CD4-positive, alpha-beta T cell treated with Interleukin-6 for 4 hours (primary cell): ENCODE results near the gene HOOK1.

Source experiments
- DNase-seq: peaks from one replicate; pipeline ENCODE4 v3.0.0-alpha.2; 2020; ENCODE audit warnings: mixed read lengths

The HOOK1 gene

GRCh38 chr1:59814901-59815825 lies at the start of gene HOOK1:
Gene HOOK1 (plus strand): TSS chr1:59814949. CDS start chr1:59815118, 169 bp downstream.
- DNase-seq: no peak

GRCh38 chr1:59765011-59765730 lies 49.6 kb upstream of the HOOK1 start:
- DNase-seq: no peak

- no peak for DNase-seq
Observed at GRCh38 chr1:59766227-59766855, 48.4 kb upstream of the HOOK1 start.

GRCh38 chr1:59767119-59767518 lies 47.6 kb upstream of the HOOK1 start:
- no peak for DNase-seq

- no peak for DNase-seq
Observed at GRCh38 chr1:59768792-59769735, 45.7 kb upstream of the HOOK1 start.

GRCh38 chr1:59769736-59770095 lies 45.0 kb upstream of the HOOK1 start:
- no peak for DNase-seq

- DNase-seq: no peak
Observed at GRCh38 chr1:59771361-59771760, 43.4 kb upstream of the HOOK1 start.

- no peak for DNase-seq
Observed at GRCh38 chr1:59775480-59775879, 39.3 kb upstream of the HOOK1 start.

- no peak for DNase-seq
Observed at GRCh38 chr1:59776960-59777852, 37.5 kb upstream of the HOOK1 start.

- no peak for DNase-seq
Observed at GRCh38 chr1:59779949-59780348, 34.8 kb upstream of the HOOK1 start.

GRCh38 chr1:59788825-59789224 lies 25.9 kb upstream of the HOOK1 start:
- no peak for DNase-seq

GRCh38 chr1:59798600-59798999 lies 16.1 kb upstream of the HOOK1 start:
- DNase-seq: no peak

GRCh38 chr1:59803458-59804038 lies 11.2 kb upstream of the HOOK1 start:
- no peak for DNase-seq

GRCh38 chr1:59804301-59804700 lies 10.4 kb upstream of the HOOK1 start:
- no peak for DNase-seq

GRCh38 chr1:59805554-59805953 lies 9.2 kb upstream of the HOOK1 start:
- no peak for DNase-seq

GRCh38 chr1:59814180-59814900 lies 409 bp upstream of the HOOK1 start:
- peak; percentile 96 for DNase-seq

- no peak for DNase-seq
Observed at GRCh38 chr1:59815892-59816291, 1.1 kb downstream of the HOOK1 start.

- DNase-seq: no peak
Observed at GRCh38 chr1:59816318-59816878, 1.6 kb downstream of the HOOK1 start.

- DNase-seq: no peak
Observed at GRCh38 chr1:59819566-59820438, 5.1 kb downstream of the HOOK1 start.
